LNCAP (cell line): ENCODE data around the gene TNKS1BP1.

ENCODE experiments used
- CTCF ChIP-seq: fragments of 450-650 bp; IDR thresholded peaks from 2 replicates; pipeline ENCODE4 v1.5.1; 2017; ENCODE audit warnings: mild to moderate bottlenecking

The TNKS1BP1 gene

DNA sequence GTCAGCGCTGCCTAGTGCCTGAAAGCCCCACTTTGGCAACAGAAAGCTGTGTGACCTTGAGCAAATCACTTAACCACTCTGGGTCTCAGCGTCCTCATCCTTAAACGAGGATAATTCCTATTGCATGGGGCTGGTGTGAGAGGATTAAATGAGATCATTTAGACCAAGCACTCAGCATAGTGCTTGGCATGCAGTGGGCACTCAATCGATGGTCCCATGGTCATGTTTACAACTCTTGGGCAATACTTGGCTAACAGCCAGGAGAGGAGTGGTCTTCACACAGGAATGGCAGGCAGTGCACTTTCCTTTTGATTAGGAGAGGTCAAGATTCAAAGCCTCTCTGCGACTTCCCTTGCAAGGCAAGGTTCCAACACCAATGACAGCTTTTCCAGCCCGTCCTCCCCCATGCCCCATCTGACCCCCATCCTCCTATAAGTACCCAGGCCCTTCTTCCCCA, 14.1 kb downstream of the TNKS1BP1 start:
- TF ChIP-seq CTCF, result no peak

- no peak for TF ChIP-seq CTCF
These were observed 14.7 kb downstream of the TNKS1BP1 start for GRCh38 chr11:57310091-57310490.

- no peak for TF ChIP-seq CTCF
These were observed 15.4 kb downstream of the TNKS1BP1 start for GRCh38 chr11:57309106-57310059.

DNA sequence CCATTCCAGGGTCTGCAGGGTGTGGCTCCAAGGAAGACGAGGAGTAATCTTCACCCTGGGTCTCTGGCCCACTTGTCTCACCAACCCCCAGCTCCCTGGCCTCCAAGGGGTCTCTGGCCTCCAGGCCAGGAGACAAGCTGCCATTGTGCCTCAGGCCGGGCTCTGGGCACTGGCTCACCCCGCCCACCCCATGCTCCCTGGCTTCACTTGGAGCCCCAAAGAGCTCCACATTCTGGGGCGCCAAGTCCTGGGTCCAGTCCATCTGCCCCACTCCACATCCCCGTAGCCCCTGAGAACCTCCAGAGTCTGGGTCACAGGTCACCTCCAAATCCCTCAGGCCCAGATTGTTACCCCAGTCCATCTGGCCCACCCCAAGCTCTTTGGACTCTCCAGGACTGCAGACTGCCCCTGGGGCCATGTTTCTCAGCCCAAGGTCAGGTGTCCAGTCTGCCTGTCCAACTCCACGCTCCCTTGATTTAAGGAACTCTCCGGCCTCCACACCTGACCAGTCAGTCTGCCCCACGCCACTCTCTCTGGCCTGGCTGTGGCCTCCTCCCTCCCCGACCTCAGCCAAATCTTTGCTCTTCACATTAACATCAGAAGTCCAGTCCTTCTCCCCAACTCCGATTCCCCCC, 16.2 kb downstream of the TNKS1BP1 start:
- TF ChIP-seq CTCF, result no peak

GRCh38 chr11:57307666-57308270, 17.0 kb downstream of the TNKS1BP1 start:
- TF ChIP-seq CTCF, result no peak

GRCh38 chr11:57306940-57307565, 17.7 kb downstream of the TNKS1BP1 start:
- no peak for TF ChIP-seq CTCF

DNA sequence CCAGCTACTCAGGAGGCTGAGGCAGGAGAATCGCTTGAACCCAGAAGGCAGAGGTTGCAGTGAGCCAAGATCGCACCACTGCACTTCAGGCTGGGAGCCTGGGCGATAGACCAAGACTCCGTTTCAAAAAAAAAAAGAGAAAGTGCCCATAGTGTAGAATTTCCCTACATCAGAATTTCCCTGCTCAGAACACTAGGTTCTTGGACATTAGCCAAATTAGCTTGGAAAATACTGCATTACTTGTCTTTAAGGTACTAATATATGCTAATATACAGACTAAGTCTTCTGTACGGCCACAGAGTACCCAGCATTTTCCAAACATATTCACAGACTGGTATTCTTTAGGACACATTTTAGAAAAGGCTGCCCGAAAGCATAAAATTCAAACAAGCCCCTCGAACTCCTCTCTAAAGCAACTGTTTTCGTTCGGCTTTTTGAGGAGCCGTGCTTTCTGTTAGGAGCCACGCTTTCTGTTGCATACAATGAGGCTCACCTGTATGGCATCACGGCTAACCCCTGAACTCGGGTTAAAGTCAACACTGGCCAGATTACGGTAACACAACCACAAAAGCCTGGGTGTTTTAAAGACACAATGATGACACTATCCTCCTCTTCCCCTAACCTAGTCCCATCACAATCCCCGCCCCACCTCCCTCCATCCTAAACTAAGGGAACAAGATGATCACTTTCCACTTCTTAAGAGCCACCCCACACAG, 18.4 kb downstream of the TNKS1BP1 start:
- TF ChIP-seq CTCF, result no peak
